ENCODE measurements around the gene TBC1D3I. TPM values are rescaled to one million over a fixed set of nuclear protein-coding genes. Genes with fewer than 3 reads are reported as not detected.
A peak's percentile ranks its signal among the peaks of the same experiment; 100 is the strongest.

TBC1D3I gene
- total RNA-seq, 2 donors from 2014 or later = 0.75 TPM; not detected in 1

DNA sequence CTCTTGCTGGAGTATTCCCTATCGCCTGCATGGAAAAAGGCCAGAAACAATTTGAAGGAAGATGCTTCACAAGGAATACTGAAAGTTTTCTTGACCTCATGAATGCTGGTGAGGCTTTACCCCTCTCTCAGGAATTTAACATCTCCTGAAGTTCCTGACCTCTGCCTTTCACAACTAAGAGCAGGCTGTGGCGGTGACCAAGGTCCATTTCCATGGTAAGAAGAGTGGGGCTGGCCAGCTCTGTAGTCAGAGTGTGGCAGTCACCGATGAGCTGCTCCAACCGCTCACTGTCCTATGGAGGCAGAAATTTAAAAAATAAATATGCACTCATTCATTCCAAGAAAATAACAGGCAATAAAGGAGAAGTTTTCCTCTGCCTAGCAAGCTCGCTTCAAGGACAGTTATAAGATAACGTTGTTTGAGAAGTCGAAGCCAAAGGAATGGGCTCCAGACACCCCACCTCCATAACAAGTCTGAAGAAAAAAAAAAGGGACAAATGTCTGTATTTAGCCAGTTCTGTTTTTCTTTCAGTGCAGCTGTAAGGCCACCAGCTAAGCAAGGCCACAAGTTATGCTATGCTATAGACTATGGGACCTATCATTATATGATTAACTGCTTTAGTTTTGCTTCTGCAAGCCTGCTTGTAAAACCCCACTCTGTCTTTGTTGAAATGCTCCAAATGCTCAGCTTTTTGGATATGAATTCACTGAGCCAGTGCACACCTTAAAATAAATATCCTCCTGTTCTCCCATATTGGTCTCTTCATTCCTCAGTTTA lies 59.5 kb downstream of the TBC1D3I start:
- H3K4me3 Mint-ChIP-seq = no peak overlapping the region
- peak; percentile 49 for DNase-seq
- no peaks in the 10 kb centered on the region for H3K36me3 Mint-ChIP-seq (ENCODE audit: low read depth)

More for the DNA sequence above, 59.5 kb downstream of the TBC1D3I start:
- Mint-ChIP-seq H3K27ac (no peak overlapping the region), H3K27me3 (ENCODE audit: insufficient read depth) (no peaks in the 10 kb centered on the region), H3K9me3 (no peaks in the 10 kb centered on the region), H3K4me1 (no peaks in the 10 kb centered on the region)
- no peaks in the 10 kb centered on the region for H3K9me3 ChIP-seq (ENCODE audit: control insufficient read depth, low read length)
- no peaks in the 10 kb centered on the region for H3K4me1 ChIP-seq (ENCODE audit: control insufficient read depth, insufficient read depth, low read length)
- H3K4me3 ChIP-seq (ENCODE audit: low read length) = no peak overlapping the region
- no peak overlapping the region for H3K27ac ChIP-seq (ENCODE audit: low read depth, low read length)
- no peaks in the 10 kb centered on the region for H3K27me3 ChIP-seq (ENCODE audit: control insufficient read depth, insufficient read depth, low read length, poor library complexity, severe bottlenecking)
- H3K36me3 ChIP-seq (ENCODE audit: control insufficient read depth, insufficient read depth, low read length) = no peaks in the 10 kb centered on the region
- TF ChIP-seq CTCF (conservative IDR thresholded peaks at IDR 0.05) = no peak
- H3K9ac ChIP-seq (ENCODE audit: extremely low read depth, low read length, poor library complexity, severe bottlenecking) = no peak overlapping the region
- WGBS, 2 experiments (ENCODE audit: insufficient coverage in 1 of 2, insufficient read length in 1 of 2) = 97% methylated on average over 6 of the region's 7 CpGs

Other genes with a start within 250 kb of the TBC1D3I start
- not detected for gene CCL23, start 246.6 kb downstream of the TBC1D3I start, total RNA-seq
- not detected for gene CCL18, start 200.3 kb downstream of the TBC1D3I start, total RNA-seq
- not detected for gene CCL3, start 174.4 kb downstream of the TBC1D3I start, total RNA-seq
- not detected for gene CCL4, start 160.7 kb downstream of the TBC1D3I start, total RNA-seq
- 10 to 100 TPM; 13.1 to 18.4 TPM for gene TBC1D3B, start 87.9 kb downstream of the TBC1D3I start, total RNA-seq
- gene CCL3L1, start 67.8 kb downstream of the TBC1D3I start, total RNA-seq = 1 to 10 TPM in 1 of 2 donors, under 1 TPM in 1; 0.35 to 2.0 TPM
- not detected for gene CCL4L2, start 53.5 kb downstream of the TBC1D3I start, total RNA-seq
- not detected for gene TBC1D3G, start 59.3 kb upstream of the TBC1D3I start, total RNA-seq
- gene TBC1D3H, start 123.9 kb upstream of the TBC1D3I start, total RNA-seq = under 1 TPM in 1 of 2 donors, not detected in 1; 0.97 TPM
- gene ZNHIT3, start 222.1 kb upstream of the TBC1D3I start, total RNA-seq = 10 to 100 TPM; 59.6 to 67.3 TPM